ENCODE data around the gene PRTFDC1. TPM values are rescaled to one million over a fixed set of nuclear protein-coding genes. Genes with fewer than 3 reads are reported as not detected.
A peak's percentile ranks its signal among the peaks of the same experiment; 100 is the strongest.

Gene PRTFDC1
- total and polyA plus RNA-seq, 2 of the 13 experiments (the other 11 are each of a cell fraction or from before 2014, with no cell fraction given): not detected

DNA sequence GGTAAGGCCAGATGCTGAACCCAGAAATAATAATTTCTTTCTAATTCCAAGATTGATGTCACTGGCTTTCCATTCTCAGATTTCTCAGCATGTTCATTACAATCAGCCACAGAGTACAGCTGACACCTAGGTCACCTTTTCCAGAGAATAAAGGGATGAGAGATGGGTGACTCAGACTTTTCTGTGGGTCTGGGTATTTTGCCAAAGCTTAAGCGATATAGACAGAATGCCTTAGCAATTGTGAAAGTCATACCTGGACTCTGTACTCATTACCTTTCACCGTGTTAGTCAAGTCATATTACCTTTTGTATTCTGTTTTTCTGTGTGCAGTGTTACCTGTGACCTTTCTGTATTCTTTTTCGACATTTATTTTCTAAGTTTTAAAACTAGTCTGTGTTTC is 10.6 kb upstream of the PRTFDC1 start (continued):
- TF ChIP-seq, protein P1, sequence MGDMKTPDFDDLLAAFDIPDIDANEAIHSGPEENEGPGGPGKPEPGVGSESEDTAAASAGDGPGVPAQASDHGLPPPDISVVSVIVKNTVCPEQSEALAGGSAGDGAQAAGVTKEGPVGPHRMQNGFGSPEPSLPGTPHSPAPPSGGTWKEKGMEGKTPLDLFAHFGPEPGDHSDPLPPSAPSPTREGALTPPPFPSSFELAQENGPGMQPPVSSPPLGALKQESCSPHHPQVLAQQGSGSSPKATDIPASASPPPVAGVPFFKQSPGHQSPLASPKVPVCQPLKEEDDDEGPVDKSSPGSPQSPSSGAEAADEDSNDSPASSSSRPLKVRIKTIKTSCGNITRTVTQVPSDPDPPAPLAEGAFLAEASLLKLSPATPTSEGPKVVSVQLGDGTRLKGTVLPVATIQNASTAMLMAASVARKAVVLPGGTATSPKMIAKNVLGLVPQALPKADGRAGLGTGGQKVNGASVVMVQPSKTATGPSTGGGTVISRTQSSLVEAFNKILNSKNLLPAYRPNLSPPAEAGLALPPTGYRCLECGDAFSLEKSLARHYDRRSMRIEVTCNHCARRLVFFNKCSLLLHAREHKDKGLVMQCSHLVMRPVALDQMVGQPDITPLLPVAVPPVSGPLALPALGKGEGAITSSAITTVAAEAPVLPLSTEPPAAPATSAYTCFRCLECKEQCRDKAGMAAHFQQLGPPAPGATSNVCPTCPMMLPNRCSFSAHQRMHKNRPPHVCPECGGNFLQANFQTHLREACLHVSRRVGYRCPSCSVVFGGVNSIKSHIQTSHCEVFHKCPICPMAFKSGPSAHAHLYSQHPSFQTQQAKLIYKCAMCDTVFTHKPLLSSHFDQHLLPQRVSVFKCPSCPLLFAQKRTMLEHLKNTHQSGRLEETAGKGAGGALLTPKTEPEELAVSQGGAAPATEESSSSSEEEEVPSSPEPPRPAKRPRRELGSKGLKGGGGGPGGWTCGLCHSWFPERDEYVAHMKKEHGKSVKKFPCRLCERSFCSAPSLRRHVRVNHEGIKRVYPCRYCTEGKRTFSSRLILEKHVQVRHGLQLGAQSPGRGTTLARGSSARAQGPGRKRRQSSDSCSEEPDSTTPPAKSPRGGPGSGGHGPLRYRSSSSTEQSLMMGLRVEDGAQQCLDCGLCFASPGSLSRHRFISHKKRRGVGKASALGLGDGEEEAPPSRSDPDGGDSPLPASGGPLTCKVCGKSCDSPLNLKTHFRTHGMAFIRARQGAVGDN (CRISPR knock-in tag; IDR thresholded peaks at IDR 0.05): no peak
- TF ChIP-seq RCOR2 (CRISPR knock-in tag; IDR thresholded peaks at IDR 0.05) (0 out of 2 replicates have a peak, but pooled peaks have one; percentile 29), SOX5 (CRISPR knock-in tag; IDR thresholded peaks at IDR 0.05; ENCODE audit: borderline replicate concordance) (peak; percentile 67; the same call in 1 of the 2 replicates), NFE2L2 (IDR thresholded peaks at IDR 0.05; ENCODE audit: low read length) (peak; percentile 47; the same call in 1 of the 2 replicates), GATAD2A (CRISPR knock-in tag; IDR thresholded peaks at IDR 0.05) (peak; percentile 41; the same call in 1 of the 2 replicates), ZNF747 (CRISPR knock-in tag; IDR thresholded peaks at IDR 0.05; ENCODE audit: borderline replicate concordance) (no peak), MEIS1 (CRISPR knock-in tag; IDR thresholded peaks at IDR 0.05; ENCODE audit: borderline replicate concordance) (no peak), PPARG (CRISPR knock-in tag; conservative IDR thresholded peaks at IDR 0.05) (peak; percentile 97), MTA3 (CRISPR knock-in tag; IDR thresholded peaks at IDR 0.05) (no peak), RELA (CRISPR knock-in tag; IDR thresholded peaks at IDR 0.05) (no peak)
- TF ChIP-seq, protein P2, sequence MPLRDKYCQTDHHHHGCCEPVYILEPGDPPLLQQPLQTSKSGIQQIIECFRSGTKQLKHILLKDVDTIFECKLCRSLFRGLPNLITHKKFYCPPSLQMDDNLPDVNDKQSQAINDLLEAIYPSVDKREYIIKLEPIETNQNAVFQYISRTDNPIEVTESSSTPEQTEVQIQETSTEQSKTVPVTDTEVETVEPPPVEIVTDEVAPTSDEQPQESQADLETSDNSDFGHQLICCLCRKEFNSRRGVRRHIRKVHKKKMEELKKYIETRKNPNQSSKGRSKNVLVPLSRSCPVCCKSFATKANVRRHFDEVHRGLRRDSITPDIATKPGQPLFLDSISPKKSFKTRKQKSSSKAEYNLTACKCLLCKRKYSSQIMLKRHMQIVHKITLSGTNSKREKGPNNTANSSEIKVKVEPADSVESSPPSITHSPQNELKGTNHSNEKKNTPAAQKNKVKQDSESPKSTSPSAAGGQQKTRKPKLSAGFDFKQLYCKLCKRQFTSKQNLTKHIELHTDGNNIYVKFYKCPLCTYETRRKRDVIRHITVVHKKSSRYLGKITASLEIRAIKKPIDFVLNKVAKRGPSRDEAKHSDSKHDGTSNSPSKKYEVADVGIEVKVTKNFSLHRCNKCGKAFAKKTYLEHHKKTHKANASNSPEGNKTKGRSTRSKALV (CRISPR knock-in tag; IDR thresholded peaks at IDR 0.05): no peak
- TF ChIP-seq, protein P3, sequence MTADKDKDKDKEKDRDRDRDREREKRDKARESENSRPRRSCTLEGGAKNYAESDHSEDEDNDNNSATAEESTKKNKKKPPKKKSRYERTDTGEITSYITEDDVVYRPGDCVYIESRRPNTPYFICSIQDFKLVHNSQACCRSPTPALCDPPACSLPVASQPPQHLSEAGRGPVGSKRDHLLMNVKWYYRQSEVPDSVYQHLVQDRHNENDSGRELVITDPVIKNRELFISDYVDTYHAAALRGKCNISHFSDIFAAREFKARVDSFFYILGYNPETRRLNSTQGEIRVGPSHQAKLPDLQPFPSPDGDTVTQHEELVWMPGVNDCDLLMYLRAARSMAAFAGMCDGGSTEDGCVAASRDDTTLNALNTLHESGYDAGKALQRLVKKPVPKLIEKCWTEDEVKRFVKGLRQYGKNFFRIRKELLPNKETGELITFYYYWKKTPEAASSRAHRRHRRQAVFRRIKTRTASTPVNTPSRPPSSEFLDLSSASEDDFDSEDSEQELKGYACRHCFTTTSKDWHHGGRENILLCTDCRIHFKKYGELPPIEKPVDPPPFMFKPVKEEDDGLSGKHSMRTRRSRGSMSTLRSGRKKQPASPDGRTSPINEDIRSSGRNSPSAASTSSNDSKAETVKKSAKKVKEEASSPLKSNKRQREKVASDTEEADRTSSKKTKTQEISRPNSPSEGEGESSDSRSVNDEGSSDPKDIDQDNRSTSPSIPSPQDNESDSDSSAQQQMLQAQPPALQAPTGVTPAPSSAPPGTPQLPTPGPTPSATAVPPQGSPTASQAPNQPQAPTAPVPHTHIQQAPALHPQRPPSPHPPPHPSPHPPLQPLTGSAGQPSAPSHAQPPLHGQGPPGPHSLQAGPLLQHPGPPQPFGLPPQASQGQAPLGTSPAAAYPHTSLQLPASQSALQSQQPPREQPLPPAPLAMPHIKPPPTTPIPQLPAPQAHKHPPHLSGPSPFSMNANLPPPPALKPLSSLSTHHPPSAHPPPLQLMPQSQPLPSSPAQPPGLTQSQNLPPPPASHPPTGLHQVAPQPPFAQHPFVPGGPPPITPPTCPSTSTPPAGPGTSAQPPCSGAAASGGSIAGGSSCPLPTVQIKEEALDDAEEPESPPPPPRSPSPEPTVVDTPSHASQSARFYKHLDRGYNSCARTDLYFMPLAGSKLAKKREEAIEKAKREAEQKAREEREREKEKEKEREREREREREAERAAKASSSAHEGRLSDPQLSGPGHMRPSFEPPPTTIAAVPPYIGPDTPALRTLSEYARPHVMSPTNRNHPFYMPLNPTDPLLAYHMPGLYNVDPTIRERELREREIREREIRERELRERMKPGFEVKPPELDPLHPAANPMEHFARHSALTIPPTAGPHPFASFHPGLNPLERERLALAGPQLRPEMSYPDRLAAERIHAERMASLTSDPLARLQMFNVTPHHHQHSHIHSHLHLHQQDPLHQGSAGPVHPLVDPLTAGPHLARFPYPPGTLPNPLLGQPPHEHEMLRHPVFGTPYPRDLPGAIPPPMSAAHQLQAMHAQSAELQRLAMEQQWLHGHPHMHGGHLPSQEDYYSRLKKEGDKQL (CRISPR knock-in tag; IDR thresholded peaks at IDR 0.05; ENCODE audit: low read depth): no peak
- TF ChIP-seq, protein P4, sequence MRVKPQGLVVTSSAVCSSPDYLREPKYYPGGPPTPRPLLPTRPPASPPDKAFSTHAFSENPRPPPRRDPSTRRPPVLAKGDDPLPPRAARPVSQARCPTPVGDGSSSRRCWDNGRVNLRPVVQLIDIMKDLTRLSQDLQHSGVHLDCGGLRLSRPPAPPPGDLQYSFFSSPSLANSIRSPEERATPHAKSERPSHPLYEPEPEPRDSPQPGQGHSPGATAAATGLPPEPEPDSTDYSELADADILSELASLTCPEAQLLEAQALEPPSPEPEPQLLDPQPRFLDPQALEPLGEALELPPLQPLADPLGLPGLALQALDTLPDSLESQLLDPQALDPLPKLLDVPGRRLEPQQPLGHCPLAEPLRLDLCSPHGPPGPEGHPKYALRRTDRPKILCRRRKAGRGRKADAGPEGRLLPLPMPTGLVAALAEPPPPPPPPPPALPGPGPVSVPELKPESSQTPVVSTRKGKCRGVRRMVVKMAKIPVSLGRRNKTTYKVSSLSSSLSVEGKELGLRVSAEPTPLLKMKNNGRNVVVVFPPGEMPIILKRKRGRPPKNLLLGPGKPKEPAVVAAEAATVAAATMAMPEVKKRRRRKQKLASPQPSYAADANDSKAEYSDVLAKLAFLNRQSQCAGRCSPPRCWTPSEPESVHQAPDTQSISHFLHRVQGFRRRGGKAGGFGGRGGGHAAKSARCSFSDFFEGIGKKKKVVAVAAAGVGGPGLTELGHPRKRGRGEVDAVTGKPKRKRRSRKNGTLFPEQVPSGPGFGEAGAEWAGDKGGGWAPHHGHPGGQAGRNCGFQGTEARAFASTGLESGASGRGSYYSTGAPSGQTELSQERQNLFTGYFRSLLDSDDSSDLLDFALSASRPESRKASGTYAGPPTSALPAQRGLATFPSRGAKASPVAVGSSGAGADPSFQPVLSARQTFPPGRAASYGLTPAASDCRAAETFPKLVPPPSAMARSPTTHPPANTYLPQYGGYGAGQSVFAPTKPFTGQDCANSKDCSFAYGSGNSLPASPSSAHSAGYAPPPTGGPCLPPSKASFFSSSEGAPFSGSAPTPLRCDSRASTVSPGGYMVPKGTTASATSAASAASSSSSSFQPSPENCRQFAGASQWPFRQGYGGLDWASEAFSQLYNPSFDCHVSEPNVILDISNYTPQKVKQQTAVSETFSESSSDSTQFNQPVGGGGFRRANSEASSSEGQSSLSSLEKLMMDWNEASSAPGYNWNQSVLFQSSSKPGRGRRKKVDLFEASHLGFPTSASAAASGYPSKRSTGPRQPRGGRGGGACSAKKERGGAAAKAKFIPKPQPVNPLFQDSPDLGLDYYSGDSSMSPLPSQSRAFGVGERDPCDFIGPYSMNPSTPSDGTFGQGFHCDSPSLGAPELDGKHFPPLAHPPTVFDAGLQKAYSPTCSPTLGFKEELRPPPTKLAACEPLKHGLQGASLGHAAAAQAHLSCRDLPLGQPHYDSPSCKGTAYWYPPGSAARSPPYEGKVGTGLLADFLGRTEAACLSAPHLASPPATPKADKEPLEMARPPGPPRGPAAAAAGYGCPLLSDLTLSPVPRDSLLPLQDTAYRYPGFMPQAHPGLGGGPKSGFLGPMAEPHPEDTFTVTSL (CRISPR knock-in tag; IDR thresholded peaks at IDR 0.05; ENCODE audit: borderline replicate concordance): peak; percentile 49; the same call in 1 of the 2 replicates
